ENCODE data around the gene ICE2.
A peak's percentile ranks its signal among the peaks of the same experiment; 100 is the strongest.

DNA sequence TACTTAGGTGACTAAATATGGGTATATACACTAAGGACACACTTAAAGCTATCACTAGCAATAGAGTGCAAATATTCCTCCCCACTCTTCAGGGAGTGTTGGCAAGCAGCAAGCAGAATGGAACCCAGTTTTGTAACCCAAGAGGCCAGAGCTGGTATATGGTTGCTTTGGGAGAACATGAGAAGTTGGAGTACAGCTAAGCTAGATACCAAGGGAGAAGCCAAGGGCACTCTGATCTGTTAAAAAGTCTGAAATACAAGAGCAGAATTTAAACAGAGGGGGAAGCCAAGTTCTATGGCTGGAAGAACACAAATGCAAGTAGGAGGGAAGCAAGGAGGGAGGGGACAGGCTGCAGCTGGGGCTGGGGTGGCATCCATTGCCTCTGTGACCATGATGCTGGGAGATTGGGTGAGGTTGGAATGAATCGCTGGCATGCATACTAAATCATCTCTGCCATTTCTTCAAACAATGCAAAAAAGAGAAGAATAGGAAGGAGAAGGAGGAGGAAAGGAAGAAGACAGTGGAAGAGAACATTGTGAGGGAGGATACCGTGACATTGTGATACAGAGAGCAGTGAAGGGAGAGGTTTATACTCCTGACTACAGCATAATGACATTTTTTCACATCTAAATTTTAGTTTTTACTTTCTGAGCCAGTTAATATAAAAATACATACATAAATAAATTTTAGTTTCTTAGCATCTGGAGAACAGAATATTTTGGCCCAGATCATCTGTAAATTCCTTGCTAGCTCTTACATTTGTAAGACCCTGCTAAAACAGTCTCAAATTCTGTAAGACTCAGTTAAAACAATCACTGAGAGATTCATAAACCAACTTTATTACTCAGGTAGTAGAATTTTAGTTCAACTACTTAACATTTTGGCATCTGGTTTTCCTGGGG is 72.2 kb downstream of the ICE2 start:
- TF ChIP-seq REST (IDR thresholded peaks at IDR 0.05; ENCODE audit: low read depth) (no peak), TAF1 (IDR thresholded peaks at IDR 0.05; ENCODE audit: low read depth) (no peak), TEAD4 (IDR thresholded peaks at IDR 0.05) (peak; percentile 47; the same call in 1 of the 2 replicates)

Data from Ishikawa (cell line).